ENCODE data around the gene SLCO3A1. TPM values are rescaled to one million over a fixed set of nuclear protein-coding genes. Genes with fewer than 3 reads are reported as not detected.

The SLCO3A1 gene
- total RNA-seq, 1 experiment from 2014 or later = 37.8 TPM

- Histone ChIP-seq H2AFZ (no peak overlapping the region), H3K4me2 (no peak overlapping the region), H3K36me3 (ENCODE audit: low read depth) (no peaks in the 10 kb centered on the region), H3F3A (ENCODE audit: insufficient read depth, low read depth) (no peaks in the 10 kb centered on the region), H3K9me2 (ENCODE audit: insufficient read depth) (no peaks in the 10 kb centered on the region), H3K4me3 (no peak overlapping the region), H3K9me3 (ENCODE audit: insufficient read depth, low read depth) (no peaks in the 10 kb centered on the region), H3K27me3 (ENCODE audit: insufficient read depth, low read depth) (no peaks in the 10 kb centered on the region), H3K4me1 (replicated peaks; ENCODE audit: insufficient read depth) (no peaks in the 10 kb centered on the region), H3K27ac (no peak overlapping the region), H4K20me1 (ENCODE audit: insufficient read depth) (no peaks in the 10 kb centered on the region), H3K79me2 (ENCODE audit: low read depth) (no peaks in the 10 kb centered on the region)
- DNase-seq = no peak
- BruUV-seq (replicated peaks) = no TSS peak
- ChIA-PET POLR2A (ENCODE audit: unreplicated experiment) (no interaction called here), CTCF (no interaction called here)
- TF ChIP-seq CTCF (conservative IDR thresholded peaks at IDR 0.05) (no peak), EZH2 (IDR thresholded peaks at IDR 0.05; ENCODE audit: low read depth) (no peak)
- intact Hi-C loops (cut with micrococcal nuclease; ENCODE audit: unreplicated experiment) = no loop called here
Measured at GRCh38 chr15:92109191-92109873, 255.8 kb downstream of the SLCO3A1 start.

- ChIA-PET CTCF (no interaction called here), POLR2A (ENCODE audit: unreplicated experiment) (no interaction called here)
- H3K79me2 ChIP-seq (ENCODE audit: low read depth) = no peaks in the 10 kb centered on the region
- no peak for DNase-seq
- no peak for TF ChIP-seq EZH2 (IDR thresholded peaks at IDR 0.05; ENCODE audit: low read depth)
- TF ChIP-seq CTCF (conservative IDR thresholded peaks at IDR 0.05) = no peak
- H3K27me3 ChIP-seq (ENCODE audit: insufficient read depth, low read depth) = no peaks in the 10 kb centered on the region
- no peak overlapping the region for H3K4me3 ChIP-seq
- H4K20me1 ChIP-seq (ENCODE audit: insufficient read depth) = no peaks in the 10 kb centered on the region
- no peaks in the 10 kb centered on the region for H3F3A ChIP-seq (ENCODE audit: insufficient read depth, low read depth)
- no peak overlapping the region for H3K27ac ChIP-seq
- intact Hi-C loops (cut with micrococcal nuclease; ENCODE audit: unreplicated experiment) = no loop called here
- H3K4me1 ChIP-seq (replicated peaks; ENCODE audit: insufficient read depth) = no peaks in the 10 kb centered on the region
- H3K4me2 ChIP-seq = no peak overlapping the region
- H3K9me3 ChIP-seq (ENCODE audit: insufficient read depth, low read depth) = no peaks in the 10 kb centered on the region
- no peaks in the 10 kb centered on the region for H3K36me3 ChIP-seq (ENCODE audit: low read depth)
- no TSS peak for BruUV-seq (replicated peaks)
- no peak overlapping the region for H2AFZ ChIP-seq
- H3K9me2 ChIP-seq (ENCODE audit: insufficient read depth) = no peaks in the 10 kb centered on the region
Measured at GRCh38 chr15:92111291-92111690, 257.8 kb downstream of the SLCO3A1 start.

- no peaks in the 10 kb centered on the region for H3K27me3 ChIP-seq (ENCODE audit: insufficient read depth, low read depth)
Measured at GRCh38 chr15:92111751-92112150, 258.2 kb downstream of the SLCO3A1 start.

More at GRCh38 chr15:92111751-92112150, 258.2 kb downstream of the SLCO3A1 start:
- no TSS peak for BruUV-seq (replicated peaks)
- Histone ChIP-seq H3K9me3 (ENCODE audit: insufficient read depth, low read depth) (no peaks in the 10 kb centered on the region), H3K27ac (no peak overlapping the region), H3K36me3 (ENCODE audit: low read depth) (no peaks in the 10 kb centered on the region), H3K4me3 (no peak overlapping the region), H3F3A (ENCODE audit: insufficient read depth, low read depth) (no peaks in the 10 kb centered on the region), H3K4me2 (no peak overlapping the region), H2AFZ (no peak overlapping the region), H3K79me2 (ENCODE audit: low read depth) (no peaks in the 10 kb centered on the region), H4K20me1 (ENCODE audit: insufficient read depth) (no peaks in the 10 kb centered on the region), H3K9me2 (ENCODE audit: insufficient read depth) (no peaks in the 10 kb centered on the region), H3K4me1 (replicated peaks; ENCODE audit: insufficient read depth) (no peaks in the 10 kb centered on the region)
- TF ChIP-seq EZH2 (IDR thresholded peaks at IDR 0.05; ENCODE audit: low read depth) = no peak
- no peak for TF ChIP-seq CTCF (conservative IDR thresholded peaks at IDR 0.05)
- DNase-seq = no peak
- POLR2A ChIA-PET (ENCODE audit: unreplicated experiment) = no interaction called here
- intact Hi-C loops (cut with micrococcal nuclease; ENCODE audit: unreplicated experiment) = no loop called here
- CTCF ChIA-PET = no interaction called here

All from PC-9 (cell line).